Muscle layer of colon (tissue), 2 donors: ENCODE measurements around the gene CPHXL2.

Experiments
- H3K27ac ChIP-seq: one replicate; pipeline ENCODE4 v1.7.0; 2013; ENCODE audit warnings: low read depth, mild to moderate bottlenecking, low read length, moderate library complexity
- H3K27me3 ChIP-seq, 2 donors: one replicate each; pipeline ENCODE4 v1.7.0; 2013; ENCODE audit warnings: low read length in 2 of 2, mild to moderate bottlenecking in 2 of 2; ENCODE audit not compliant: insufficient read depth in 2 of 2, control insufficient read depth in 1 of 2
- H3K36me3 ChIP-seq: one replicate; pipeline ENCODE4 v1.7.0; 2013; ENCODE audit warnings: mild to moderate bottlenecking, low read length; ENCODE audit not compliant: insufficient read depth
- H3K4me1 ChIP-seq: one replicate; pipeline ENCODE4 v1.7.0; 2013; ENCODE audit warnings: mild to moderate bottlenecking, low read length; ENCODE audit not compliant: insufficient read depth
- H3K4me3 ChIP-seq, 2 donors: one replicate each; pipeline ENCODE4 v1.7.0; 2013; ENCODE audit warnings: low read length in 2 of 2, low read depth in 1 of 2, mild to moderate bottlenecking in 1 of 2, moderate library complexity in 1 of 2
- H3K9ac ChIP-seq: one replicate; pipeline ENCODE4 v1.7.0; 2013; ENCODE audit warnings: low read length
- H3K9me3 ChIP-seq: one replicate; pipeline ENCODE4 v1.7.0; 2013; ENCODE audit warnings: mild to moderate bottlenecking, low read length
- donor health status: abdominal sarcoma.
- donor health status: Adenocarcinoma of cecum.

The CPHXL2 gene

DNA sequence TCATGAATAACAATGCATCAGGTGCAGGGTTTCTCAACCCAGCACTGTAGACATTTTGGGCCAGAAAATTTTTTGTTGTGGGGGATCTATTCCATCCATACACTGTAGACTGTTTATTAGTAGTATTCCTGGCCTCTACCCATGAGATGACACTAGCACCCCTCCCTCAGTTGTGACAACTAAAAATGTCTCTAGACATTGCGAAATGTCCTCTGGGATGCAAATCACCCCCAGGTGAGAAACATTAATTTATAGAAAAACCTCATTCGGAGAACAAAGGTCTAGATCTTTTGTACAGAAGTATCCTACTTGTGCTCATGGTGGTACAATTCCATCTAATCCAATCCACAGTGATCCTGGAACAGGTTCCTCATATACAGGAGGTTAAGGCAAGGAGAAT is 58.0 kb downstream of the CPHXL2 start:
- Histone ChIP-seq H3K27me3 (no peaks in the 10 kb centered on the region), H3K4me3 (no peak overlapping the region), H3K9ac (no peak overlapping the region), H3K4me1 (peaks cover 21% of the 10 kb centered on the region), H3K27ac (no peak overlapping the region), H3K9me3 (no peaks in the 10 kb centered on the region), H3K36me3 (peaks cover 26% of the 10 kb centered on the region)

DNA sequence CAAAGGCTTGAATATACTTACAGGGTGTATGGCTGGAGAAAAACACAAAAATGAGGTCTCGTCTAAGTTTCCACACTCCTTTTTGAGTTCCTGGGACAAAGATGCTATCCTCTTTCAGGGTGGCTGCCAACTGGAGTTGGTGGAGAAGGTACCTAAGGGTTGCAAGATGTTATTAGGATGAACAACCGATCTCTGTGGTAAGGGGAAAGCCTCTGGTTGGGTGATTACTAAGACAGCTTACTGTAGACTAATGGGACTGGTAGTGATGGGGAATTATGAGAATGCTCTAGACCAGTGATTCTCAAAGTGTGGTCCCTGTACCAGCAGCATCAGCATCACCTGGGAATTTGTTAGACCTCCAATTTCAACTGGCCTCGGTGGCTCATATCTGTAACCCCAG is 59.7 kb downstream of the CPHXL2 start:
- H3K27ac ChIP-seq = no peak overlapping the region
- H3K27me3 ChIP-seq = no peaks in the 10 kb centered on the region
- H3K9ac ChIP-seq = no peak overlapping the region
- peaks cover 17% of the 10 kb centered on the region for H3K4me1 ChIP-seq
- no peak overlapping the region for H3K4me3 ChIP-seq
- peaks cover 42% of the 10 kb centered on the region for H3K36me3 ChIP-seq
- H3K9me3 ChIP-seq = no peaks in the 10 kb centered on the region

DNA sequence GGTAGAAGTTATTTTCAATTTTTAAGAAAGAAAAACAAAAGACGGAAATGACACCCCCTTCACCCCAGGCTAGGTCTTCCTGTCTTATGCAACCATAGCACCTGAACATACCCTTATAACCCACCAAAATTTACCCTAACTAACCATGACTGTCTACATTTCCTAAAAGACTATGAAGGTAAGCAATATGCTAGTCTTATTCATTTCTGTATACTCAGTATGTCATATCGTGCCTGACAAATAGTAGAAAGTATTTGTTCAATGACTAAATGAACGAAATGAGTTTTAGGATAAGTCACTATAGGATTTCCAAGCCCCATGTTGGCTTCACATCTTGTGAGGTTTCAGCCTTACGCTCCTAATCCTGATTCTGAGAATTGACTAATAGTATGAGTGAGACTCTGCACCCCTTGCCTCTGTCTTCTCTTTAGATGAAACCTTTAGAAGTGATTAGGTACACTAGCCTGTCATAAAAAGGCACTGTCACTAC is 60.2 kb downstream of the CPHXL2 start:
- Histone ChIP-seq H3K9ac (no peak overlapping the region), H3K4me1 (peaks cover 11% of the 10 kb centered on the region), H3K27ac (no peak overlapping the region), H3K4me3 (no peak overlapping the region), H3K27me3 (no peaks in the 10 kb centered on the region), H3K36me3 (peaks cover 46% of the 10 kb centered on the region), H3K9me3 (no peaks in the 10 kb centered on the region)

DNA sequence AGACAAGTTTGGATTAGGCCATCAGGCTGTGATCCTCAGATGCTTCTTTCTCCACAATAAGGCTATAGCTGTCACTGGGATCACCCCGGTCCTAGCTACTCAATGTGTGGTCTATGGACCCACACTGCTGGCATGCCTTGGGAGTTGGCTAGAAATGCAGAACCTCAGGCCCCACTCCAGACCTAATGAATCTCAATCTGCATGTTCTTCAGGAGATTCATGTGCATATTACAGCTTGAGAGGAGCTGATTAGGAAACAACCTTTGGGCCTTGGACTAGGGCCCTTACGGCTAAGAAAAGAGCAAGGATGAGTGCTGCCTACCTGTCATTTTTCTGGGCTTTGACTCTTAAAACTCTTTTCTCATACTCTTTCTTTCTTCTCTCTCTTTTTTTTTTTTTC is 61.2 kb downstream of the CPHXL2 start:
- Histone ChIP-seq H3K4me1 (peaks cover 2% of the 10 kb centered on the region), H3K9ac (no peak overlapping the region), H3K4me3 (no peak overlapping the region), H3K27ac (no peak overlapping the region), H3K27me3 (no peaks in the 10 kb centered on the region), H3K36me3 (peaks cover 46% of the 10 kb centered on the region), H3K9me3 (no peaks in the 10 kb centered on the region)

DNA sequence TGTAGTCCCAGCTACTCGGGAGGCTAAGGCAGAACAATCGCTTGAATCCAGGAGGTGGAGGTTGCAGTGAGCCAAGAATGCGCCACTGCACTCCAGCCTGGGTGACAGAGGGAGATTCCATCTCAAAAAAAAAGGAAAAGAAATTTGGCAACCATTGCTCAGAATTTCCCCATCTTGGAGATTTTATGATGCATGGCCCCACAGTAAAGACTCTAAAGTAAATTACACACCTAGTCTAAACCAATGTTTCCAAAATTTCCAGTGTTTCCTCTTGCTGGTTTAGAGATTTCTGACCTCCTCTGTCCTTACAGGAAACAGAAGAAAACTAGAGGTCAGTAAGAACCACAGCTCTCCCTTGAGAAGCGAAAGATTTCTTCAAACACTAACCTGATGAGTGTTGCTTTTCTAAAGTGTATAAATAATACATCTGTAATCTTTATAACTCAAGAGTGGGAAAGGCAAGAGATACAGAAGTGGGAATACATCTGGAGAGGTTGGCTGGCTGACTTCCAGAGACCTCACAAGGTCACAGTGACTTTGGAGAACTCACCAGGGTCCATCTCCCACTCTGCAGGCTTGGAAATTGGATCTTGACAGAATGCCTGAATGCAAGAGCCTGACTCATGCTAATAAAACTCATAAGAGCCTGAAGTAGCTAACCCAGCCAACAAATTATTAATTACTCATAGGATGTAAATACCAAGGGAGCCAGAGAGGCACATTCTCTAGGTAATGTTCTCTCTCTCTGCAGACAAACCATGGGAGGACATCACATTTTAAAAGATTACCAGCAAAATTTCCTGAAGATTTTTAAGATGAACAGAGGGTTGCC is 62.5 kb downstream of the CPHXL2 start:
- peaks cover 45% of the 10 kb centered on the region for H3K36me3 ChIP-seq
- no peaks in the 10 kb centered on the region for H3K4me1 ChIP-seq
- no peak overlapping the region for H3K9ac ChIP-seq
- H3K27ac ChIP-seq = no peak overlapping the region
- H3K9me3 ChIP-seq = no peaks in the 10 kb centered on the region
- no peak overlapping the region for H3K4me3 ChIP-seq
- H3K27me3 ChIP-seq = no peaks in the 10 kb centered on the region
